Stimulated activated CD4-positive, alpha-beta T cell treated with anti-CD3 and anti-CD28 coated beads, Interleukin-1b, Interleukin-23, amount 100 ng/mL, for 1 hour (primary cell): ENCODE measurements around the gene CYP24A1.

Source experiments
- DNase-seq, 2 donors: peaks; one replicate each; pipeline ENCODE4 v3.0.0-alpha.2; 2020; ENCODE audit warnings: low read depth in 2 of 2

The CYP24A1 gene

DNA sequence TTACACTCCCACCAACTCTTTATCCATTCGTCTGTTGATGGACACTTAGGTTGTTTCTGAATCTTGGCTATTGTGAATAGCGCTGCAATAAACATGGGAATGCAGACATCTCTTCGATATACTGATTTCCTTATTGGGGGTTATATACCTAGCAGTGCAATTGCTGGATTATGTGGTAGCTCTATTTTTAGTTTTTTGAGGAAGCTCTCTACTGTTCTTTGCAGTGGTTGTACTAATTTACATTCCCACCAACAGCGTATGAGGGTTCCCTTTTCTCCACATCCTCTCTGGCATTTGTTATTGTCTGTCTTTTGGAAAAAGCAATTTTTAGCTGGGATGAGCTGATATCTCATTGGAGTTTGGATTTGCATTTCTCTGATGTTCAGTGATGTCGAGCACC, 29.5 kb upstream of the CYP24A1 start:
- no peak for DNase-seq

DNA sequence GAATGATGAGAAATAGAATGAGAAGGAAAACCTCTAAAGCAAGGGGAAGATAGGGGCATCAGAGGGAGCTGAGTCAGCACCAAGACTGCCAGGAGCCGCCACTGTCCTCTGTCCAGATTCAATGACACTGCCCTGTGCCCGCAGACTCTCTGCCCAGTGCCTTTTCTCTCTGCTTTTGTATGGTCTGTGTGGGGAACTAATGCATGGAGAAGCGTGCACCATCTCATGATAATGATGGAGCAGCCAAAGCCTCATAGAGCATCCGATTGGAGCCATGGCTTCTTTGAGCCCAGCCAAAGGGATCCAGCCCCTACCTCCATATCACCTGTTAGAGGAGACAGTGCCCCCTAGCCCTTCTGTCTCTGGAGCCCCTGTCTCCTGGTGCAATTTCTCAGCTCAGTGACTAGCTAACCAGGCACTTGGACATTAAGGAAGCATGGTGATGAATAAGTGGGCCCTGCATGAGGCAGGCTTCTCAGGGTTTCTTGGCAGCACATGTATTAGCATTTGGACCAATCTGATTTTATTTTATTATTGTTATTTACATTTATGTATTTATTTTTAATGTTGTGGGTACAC, 27.6 kb upstream of the CYP24A1 start:
- no peak for DNase-seq

DNA sequence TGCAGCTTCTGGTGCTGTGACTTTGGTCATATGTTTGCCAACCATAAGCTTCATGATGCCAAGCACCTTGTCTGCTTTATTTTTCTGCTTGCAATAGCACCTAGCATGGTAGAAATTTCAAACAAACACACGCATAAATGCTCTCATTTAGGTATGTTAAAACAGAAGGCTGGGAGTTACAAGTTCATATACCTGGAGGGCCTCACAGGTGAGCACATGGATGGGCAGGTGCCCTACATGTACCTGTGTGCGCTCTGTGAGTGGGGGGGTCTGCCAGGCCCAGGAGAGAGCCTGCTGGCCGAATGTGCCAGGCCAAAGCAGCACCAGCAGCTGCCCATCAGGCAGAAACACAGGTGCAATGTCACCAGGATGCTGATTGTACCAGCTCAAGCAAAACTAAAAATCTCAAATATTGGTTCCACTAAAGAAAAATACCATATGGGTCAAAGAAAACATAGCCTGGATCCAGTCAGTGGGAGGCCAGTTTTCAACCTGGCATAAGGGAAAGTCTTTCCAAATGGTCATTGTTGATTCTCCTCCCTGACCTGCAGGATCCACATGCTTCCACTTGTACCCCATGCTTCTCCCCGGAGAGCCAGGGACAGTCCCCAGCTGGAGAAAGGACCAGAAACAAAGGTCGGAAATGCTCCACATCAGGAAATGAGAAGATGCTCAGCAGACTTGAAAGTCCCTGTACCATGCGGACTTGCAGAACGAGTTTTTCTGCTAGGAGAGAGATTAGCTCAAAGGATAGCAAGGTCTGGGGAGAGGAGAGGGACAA, 26.9 kb upstream of the CYP24A1 start:
- no peak for DNase-seq

DNA sequence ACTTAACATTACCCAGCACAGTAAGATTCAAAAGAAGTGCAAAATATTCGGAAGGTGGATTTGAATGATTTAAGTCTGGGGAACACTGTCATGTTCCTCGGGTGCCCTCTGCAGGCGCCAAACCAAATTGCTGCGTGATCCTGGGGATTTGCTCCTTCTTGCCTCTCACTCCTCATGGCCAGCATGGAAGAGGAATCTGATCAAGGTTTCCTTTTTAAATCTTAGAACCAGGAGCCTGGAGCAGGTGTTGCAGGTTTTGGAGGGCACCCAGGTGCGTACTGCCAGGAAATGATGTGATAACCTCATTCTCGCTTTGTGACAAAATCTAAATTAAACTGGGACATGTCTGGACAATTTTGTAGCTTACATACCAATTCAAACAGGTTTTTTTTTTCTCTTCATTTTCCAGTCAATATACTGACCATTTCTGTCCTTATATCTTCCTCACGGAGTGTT, 26.0 kb upstream of the CYP24A1 start:
- DNase-seq: peak; percentile 24 to 56

DNA sequence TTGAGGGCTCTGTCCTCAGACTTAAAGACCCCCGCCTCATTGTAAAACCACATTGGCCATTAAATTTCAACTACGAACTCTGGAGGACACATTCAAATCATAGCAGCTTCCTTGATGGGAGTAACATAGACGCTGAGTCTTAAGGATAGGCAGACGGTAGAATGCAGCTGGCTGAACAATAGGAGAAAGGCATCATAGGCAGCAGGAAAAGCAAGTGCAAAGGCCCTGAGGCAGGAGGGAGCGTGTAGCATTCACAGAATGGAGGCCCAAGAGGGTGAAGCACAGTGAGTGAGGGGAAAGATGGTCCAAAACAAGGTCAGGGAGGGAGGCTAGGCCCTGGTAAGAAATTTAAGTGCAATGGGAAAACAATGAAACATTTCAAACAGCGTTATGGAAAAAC, 25.5 kb upstream of the CYP24A1 start:
- DNase-seq: no peak

DNA sequence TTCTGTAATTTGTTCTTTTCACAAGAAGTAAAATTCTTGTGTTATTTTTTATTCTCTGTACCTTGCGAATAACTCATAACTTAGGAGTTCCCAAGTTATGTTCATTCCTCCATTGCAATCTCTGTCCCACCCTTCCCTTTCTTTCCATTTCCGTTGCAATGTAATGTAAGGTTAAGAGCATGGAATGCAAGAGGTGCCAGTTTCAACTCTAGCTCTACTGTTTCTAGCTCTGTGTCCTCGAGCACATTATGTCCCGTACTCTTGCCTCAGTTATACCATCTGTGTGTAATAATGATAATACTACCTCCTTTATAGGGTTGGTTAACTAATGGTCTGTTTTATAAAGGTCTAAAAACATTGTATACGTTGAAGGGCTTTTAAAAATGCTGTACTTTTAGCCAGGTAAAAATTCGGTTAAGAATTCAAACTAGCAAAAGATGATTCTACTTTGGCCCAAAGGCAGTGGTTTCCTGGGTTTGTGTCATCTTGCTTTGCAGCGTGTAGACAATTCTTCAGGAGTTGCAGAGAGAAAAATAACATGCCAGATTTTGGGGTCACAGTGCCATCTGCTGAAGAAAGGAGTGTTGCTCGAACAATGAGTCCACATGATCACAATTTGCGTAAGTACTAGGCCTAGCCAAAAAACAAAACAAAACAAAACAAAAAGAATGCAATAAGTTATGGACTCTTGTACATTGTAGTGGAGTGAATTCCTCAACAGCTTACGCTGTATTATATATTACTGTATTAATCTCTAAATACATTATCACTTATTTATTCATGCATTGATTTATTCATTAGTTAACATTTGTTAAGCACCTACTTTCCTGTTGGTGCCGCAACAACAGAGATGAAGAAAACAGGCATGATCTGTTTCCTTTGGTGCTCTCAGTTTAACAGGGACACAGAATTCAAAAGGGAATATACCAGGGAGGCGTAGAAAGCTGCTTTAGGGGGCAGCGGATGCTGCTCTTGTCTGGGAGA, 24.1 kb upstream of the CYP24A1 start:
- no peak for DNase-seq

DNA sequence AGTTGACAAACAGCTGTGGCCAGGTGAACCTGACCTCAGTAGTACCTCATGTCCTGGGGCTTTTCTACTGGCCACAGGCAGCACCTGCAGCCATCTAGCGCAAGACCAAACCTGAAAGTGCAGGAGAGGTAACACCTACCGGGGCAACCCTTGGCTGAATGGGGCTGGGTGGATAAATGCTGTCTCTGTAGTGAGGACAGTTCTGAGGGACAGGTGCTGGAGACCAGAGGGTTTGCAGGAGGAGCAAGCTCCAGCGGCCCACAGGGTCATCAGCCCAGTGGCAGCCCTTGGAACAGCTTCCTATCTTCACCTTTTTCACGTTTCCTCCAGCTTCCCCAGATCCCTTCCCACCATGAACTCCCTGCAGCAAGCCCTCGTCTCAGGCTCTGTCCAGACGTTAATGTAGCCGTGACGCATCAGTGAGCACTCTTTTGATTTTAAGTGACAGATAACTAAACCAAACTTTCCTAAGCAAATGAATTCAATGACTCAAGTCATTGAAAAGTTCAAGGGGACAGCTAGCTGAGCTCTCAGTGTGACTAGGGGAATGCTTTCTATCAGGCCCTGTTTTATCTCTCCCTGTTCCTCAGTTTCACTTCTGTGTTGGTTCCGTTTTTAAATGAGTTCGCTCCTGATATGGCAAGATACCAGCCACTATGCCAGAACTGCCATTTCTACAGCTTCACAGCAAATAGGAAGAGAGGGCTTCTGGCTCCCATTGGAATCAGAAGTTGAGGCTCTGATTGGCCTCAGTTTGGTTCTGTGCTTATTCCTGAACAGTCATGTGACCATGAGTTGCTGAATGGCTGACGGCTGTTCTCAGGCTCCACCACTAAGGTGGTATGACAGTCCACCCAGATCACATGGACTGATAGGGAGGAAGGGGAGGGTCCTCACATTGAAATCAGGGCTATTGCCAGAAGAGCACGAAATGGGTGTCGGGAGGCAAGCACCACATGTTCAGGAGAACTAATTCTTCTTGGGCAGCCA, 22.0 kb upstream of the CYP24A1 start:
- no peak for DNase-seq

DNA sequence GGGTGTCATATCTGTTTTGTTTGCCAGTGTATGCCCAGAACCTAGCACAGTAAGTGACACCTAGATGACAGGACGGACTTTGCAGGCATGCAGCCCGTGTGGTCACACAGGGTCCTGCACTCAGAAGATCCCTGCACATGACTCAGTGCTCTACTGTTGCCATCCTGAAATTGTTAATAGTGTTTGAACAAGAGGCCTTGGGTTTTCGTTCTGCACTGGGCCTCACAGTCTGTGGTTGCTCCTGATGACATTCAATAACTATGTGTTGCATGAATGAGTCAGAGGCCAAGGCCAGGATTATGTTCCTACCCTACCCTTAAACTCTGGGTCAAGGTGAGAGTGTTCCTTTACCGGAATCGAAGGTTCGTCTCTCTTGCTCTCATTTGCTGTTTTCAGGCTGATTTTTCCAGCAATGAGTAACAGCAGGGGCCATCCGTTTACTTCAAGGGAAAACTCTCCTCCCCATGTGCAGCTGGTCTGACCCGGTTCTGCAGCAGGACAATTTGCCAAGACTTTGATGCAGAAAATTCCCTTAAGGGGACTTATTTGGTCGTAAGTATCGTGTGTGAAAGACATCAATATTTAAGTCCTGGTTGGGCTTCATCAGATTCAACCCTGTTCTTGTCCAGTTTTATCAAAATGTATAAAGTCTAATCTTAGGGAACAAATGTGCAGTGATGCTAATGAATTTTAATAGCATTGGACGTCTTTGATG, 21.1 kb upstream of the CYP24A1 start:
- no peak for DNase-seq

DNA sequence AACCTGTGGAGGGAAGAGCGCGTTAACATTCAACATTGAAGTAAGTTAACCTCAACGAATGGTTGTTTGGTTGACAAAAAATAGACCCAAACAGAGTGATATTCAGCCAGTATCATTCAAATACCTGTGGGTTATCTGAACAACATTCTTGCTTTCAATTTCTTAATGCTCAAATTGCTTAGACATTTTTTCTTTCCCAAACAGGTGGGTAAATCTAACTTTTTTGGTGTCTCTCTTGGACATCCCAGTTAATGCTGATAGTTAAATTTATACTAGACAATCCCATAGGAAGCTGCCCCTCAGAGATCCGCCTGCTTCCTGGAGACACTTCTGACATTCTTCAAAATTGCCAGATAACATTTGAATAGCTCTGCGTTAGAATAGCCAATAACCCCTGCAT, 20.0 kb upstream of the CYP24A1 start:
- no peak for DNase-seq

DNA sequence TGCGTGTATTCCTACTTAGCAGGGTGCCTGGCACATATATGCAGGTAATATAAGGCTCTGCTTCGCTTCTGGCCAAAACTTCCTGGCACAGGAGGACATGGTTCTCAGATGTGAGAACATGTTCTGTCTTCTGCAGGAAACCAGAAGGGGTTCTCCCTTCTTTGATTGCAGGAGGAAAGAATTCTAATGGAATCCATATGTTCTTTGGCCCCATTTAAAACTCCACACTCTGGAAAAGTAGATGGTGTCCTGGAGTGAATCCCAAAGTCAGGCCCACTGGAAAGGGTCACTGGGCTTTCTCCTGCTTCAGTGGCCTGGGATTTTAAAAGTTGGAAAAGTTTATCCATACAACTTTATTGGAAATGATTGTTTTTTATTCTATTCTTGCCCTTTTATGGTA, 16.4 kb upstream of the CYP24A1 start:
- DNase-seq: no peak

DNA sequence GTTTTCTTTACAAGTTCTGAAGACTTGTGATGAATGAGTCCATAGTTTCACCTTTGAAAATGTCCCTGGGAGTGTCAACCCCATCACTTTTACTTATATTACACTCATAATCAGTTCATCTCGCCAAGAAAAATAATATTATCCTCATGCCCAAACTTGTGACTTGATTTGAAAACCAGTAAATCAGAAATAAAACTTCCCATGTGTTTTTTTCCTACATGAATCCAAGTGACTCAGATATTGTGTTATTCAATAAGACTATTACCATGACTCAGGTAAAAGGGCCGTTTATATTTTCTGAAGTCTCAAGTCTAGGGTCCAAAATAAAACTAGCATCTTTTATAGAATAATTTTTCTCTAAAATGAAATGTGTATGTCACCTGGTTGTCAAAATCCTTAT, 15.8 kb upstream of the CYP24A1 start:
- DNase-seq: no peak

DNA sequence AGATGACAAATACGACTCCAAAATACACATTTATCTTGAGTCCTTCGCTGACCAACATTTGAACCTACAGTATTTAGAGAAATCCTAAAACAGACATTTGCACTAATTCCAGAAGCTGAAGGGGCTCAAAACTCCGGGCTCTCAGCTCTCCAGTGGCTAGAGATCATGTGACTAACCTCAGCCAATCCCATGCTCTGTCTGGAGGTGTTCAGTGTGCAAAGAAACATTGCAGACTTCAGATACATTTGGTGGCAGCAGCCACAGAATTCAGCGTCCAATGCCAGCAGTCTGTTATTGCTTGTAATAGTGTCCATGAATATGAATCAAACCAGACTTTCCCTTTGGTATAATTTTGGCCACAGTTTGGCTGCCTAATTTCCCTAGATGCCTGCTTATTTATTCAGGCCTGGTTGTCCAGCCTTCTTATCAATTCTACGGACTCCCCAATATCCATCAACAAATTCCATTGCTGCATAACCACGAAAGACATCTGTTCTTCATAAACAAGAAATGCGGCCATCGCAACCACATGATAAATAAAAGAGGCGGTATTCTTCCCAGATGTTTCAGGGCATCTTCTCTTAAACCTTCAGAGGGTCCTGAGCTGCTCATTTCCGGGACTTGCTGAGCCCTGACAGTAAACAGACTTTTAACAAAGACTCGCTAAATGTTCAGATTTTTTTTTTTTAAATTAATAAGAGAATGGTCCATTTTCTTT, 14.5 kb upstream of the CYP24A1 start:
- DNase-seq: no peak

DNA sequence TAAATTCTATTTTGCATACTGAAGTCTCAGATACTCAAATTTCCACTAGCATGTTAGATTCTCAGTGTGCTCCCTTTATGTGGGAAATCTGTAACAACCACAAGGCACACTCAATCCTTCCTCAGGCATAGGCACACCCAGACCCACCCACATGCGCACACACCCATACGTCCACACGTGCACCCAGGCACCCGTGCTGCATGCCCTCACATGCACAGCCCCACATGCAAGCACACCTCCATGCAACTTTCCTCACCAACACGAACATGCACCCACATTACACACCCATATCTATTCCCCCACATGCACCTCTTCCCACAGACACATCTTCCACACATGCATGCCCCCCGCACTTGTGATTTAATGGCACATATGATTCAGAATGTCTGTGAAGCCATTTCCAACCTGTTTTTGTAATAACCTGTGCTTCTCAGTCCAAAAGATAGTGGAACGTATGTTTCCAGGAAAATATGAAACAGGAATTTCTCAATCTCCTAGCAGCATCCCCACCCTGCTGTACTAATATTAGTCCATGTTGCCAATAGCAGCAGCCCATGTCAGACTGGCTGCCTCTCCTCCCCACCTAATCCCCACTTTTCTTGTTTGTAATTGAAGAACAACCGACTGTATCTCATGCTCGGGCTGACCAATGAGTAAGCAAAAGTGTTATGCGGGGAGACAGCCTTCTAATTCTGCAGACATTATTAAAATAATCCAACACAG, 11.3 kb upstream of the CYP24A1 start:
- DNase-seq: no peak

DNA sequence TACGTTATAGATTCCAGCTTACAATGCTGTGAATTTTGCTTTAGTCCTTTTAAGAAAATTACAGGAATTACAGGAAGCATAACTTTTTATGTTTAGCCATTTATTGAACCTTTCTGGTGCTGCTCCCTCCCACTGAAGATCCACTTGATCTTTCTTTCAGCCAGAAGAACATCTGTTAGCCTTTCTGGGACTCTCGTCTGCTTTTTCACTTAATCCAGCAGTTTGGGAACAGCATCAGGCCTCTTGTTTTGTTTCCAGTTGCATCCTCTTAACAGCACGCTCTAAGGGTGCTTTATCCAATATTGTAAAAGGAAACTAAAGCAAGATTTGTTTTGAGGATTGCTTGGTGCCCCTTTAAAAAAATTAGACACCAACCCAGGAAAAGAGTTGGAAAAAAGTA, 10.3 kb upstream of the CYP24A1 start:
- DNase-seq: no peak

DNA sequence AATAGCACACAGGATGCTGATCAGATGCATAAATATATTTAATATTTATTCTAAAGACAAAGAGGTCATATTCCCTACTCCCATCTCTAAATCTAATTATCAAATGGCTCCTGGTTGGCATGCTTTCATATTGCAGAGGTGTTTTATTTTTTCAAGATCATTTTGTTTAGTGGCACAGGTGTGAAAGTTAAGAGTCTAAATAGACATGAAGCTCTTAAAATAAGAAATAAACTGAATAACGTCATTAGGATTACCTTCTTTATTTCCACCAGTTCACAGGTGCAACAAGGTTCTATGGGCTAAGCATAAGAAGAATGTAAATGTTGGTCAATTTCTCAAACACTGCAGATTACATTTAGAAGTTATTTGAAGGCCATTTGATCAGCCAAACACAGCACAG, 7.1 kb upstream of the CYP24A1 start:
- no peak for DNase-seq

DNA sequence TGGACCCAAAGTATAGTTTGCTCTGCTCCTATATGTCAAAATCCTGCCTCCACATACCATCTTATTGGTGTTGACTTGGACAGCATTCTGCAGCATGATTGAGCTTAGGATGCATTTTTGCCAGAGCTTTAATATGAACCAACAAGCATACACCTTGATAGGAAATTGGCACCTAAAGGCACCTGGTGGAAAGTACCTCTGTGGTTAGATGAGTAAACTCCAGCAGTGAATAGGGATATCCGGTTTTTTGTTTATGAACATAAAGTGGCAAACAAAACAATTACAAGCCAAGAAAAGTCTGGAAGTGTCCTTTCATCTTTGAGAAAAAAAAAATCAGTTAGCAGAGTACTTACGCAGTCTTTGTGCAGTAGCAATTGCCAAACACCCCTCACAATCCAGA, 6.2 kb upstream of the CYP24A1 start:
- no peak for DNase-seq

DNA sequence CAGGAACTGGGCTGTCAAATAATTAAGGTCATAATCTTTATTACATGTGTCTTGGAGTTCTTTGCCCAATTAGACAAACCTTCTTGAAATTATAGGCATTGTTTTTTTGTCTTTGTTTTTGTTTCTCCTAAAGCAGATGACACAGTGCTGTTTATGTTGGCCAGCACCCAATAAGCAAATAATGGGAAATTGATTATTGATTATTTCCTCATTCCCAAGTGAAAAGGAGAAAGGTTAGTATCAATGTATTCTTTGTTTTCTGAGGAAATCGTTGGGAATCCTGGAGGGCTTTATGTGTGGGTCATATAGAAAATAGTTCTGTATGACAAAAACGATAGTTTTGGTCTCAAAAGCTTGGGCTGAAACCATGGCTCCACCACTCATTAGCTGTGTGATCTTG, 4.5 kb upstream of the CYP24A1 start:
- DNase-seq: no peak

DNA sequence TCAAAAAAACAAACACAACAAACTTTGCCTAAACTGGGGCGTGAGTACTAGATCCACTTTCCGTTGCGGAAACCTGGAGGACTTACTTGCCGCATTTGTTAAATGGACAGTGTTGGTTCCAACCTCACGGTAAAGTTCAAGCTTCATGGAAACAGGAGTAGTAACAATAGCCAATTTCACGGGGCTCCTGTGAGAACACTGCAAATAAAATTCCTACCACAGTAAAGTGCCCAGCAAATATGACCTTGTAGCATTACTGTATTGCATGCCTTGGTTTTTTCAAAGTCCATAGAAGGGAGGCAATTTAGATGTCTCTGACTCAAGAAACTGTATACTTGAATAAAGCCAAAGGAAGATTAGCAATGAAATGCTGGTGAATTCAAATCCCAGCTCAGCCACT, 3.6 kb upstream of the CYP24A1 start:
- DNase-seq: no peak

DNA sequence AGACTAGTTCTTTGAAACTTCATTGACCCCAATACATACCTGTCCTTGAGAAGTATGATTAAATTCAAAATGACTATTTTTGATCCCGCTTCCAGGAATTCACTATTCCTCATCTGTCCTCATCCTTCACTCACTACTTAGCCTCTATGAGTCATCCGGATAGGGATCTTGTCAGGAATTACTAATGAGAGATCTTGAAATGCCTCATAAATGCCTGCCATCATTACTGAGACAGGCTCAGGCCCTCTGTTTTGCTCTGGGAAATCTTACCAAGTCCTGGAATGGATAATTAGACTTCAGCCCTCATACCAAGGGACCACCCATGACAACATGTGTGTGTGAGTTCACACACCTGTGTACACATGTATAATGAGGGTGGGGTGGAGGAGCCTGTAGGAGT, 2.8 kb upstream of the CYP24A1 start:
- DNase-seq: no peak
